Amniotic epithelial cell (primary cell): ENCODE data around the gene TESK1.
A peak's percentile ranks its signal among the peaks of the same experiment; 100 is the strongest.
"Not testable (repeated sequence)": the region's sequence is repeated elsewhere in the genome, so short reads cannot be mapped to it uniquely, and the experiment has no call there.

ENCODE experiments used
- DNase-seq: peaks from one replicate; pipeline ENCODE4 v3.0.0-alpha.2; 2010; ENCODE audit warnings: low read depth

The TESK1 gene

GRCh38 chr9:35579659-35580227 lies 25.3 kb upstream of the TESK1 start:
- DNase-seq: not testable (repeated sequence)

DNA sequence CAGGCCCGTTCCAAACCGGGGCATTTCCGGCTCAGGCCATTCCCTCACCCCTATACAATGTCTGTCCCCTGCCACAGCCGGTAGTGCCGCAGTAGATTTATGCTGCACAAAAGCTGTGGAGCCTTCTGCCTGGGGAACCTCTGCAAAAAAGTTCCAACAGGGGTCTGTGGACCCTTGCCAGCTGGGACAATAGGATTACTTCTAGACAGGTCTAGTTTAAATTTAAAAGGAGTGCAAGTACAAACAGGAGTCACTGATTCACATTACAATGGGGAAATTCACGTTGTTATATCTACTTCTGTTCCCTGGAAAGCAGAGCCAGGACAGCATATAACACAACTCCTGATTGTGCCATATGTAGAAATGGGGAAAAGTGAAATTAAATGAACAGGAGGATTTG lies 21.5 kb upstream of the TESK1 start:
- DNase-seq: not testable (repeated sequence)

GRCh38 chr9:35584681-35585080 lies 20.4 kb upstream of the TESK1 start:
- DNase-seq: not testable (repeated sequence)

- not testable (repeated sequence) for DNase-seq
Measured at GRCh38 chr9:35588506-35588905, 16.6 kb upstream of the TESK1 start.

DNA sequence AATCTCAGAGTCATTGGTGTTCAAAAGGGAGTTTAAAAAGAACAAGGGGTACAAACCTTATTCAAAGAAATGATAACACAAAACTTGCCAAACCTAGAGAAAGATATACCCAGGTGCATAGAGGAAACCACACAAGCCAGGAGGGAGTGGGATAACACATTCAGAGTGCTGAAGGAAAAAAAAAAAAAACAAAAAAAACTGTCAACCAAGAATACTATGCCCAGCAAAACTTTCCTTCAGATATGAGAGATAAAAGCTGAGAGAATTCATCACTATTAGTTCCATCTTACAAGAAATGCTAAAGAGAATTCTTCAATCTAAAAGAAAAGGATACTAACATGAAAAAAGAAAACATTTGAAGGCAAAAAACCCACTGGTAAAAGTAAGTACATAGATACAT lies 11.5 kb upstream of the TESK1 start:
- DNase-seq: no peak

- no peak for DNase-seq
Measured at GRCh38 chr9:35594471-35594870, 10.6 kb upstream of the TESK1 start.

GRCh38 chr9:35596907-35597306 lies 8.2 kb upstream of the TESK1 start:
- DNase-seq: not testable (repeated sequence)

GRCh38 chr9:35598866-35599590 lies 6.0 kb upstream of the TESK1 start:
- no peak for DNase-seq

DNA sequence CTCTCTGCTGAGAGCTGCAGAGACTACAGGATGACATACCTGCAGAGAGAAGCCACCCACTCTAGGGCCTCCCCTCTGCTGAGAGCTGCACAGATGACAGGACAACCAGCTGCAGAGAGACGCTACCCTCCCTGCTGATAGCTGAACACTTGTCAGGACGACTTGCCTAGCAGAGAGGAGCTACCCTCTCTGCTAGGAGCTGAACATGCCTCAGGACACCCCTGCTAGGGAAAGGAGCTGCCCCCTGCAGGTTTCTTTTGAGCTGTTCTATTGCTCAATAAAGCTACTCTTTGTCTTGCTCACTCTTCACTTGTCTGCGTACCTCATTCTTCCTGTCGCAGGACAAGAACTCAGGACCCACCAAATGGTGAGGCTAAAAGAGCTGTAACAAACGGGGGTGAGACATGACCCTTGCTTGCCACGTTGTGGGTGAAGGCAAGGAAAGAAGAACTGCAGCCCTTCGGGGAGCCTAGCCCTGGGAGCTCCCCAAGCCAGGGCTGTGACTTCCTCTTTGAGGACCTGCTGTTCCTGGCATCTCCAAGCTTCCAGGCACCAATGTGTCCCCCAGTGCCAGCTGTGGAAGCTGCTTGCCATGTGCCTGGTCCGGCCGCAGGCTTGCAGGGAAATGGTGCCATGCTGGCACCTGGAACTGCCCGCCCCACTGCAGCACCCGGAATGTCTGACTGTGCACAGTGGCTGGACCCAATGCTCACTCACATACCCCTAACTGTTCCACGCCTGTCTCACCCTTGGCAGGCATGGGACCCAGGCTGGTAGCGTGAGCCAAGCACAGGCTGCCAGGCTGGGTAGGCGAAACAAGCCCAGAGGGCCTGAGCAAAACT lies 5.1 kb upstream of the TESK1 start:
- DNase-seq: no peak

DNA sequence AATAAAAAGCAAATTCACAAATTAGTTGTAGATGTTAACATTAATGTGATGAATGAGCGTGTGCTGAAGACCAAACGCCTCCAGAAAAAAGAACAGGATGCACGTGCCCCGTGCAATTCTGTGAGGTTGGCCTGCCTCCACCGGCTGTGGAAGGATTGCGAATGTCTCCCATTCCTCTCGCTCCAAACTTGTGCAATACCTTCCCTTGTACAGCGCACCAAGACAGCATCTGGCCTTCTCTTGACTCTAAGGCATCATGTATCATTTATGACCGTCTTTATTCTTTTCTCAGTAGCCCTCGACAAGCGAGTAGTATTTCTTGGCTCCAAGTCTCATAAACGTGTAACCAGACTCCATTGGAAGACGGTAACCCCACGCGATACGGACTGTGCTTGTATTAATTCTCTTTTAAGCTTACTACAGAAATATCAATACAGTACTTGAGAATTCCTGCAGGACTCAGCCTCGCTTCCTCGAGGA lies 1.5 kb upstream of the TESK1 start:
- peak; percentile 93 for DNase-seq

- DNase-seq: peak; percentile 99
Measured at GRCh38 chr9:35603986-35604577, 980 bp upstream of the TESK1 start.

GRCh38 chr9:35605351-35606137 lies 482 bp downstream of the TESK1 start:
- no peak for DNase-seq

DNA sequence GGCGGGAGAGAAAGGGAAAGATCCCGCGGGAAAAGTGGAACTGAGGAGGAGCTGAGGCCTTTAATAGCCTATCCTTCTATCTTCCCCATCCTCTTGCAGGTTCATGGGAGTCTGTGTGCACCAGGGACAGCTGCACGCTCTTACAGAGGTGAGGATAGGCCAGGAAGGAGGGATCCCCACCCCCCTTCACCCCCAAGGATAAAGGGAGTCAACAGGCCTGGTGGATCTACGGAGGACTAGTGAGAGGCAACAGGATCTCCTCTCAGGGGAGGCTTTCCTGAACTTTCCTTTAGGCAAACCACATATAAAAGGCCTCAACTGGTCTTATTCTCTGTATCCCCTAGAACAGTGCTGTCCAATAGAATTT lies 1.1 kb downstream of the TESK1 start:
- DNase-seq: no peak

- DNase-seq: no peak
Measured at GRCh38 chr9:35606726-35607125, 1.7 kb downstream of the TESK1 start.

DNA sequence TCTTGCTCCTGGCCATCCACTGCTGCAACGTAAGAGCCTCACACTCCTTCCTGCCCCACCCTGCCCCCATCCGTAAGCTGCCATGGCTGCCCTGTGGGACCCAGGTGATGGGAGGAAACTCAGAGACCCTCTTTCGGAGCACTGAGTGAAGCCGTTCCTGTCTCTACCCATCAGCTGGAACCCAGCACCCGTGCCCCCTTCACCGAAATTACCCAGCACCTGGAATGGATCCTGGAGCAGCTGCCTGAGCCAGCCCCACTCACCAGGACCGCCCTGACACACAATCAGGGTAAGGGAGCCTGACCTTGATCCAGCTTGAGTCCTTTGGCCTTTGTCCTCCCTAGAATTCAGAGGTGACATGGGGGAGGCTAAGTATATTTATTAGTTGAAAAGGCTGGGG lies 3.2 kb downstream of the TESK1 start:
- no peak for DNase-seq

GRCh38 chr9:35609001-35609819 lies 4.1 kb downstream of the TESK1 start:
- no peak for DNase-seq

GRCh38 chr9:35609820-35610163 lies 4.7 kb downstream of the TESK1 start:
- DNase-seq: no peak

DNA sequence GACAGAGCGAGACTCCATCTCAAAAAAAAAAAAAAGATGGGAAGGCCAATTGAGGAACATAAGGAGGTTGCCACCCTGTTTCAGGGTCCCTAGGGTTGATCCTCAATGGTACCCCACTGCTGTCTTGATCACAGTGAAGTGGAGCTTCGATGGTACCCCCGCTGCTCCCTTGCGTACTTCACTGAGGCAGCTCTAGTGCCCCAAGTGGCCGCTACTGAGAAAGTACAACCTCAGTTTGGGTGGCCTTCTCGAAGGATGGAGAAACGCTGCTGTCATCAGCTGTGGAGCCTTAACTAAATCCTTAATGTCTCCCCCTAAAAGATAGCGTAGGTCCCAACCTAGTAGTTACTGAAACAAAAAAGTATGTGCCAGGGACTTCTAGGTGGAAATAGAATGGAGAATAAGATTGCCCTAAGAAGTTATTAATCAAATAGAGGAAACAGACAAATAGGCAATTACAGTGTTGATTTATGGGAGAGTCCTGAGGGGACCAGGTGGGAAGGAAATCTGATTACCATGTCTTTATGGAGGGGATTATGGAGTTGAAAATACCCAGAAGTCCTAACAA lies 6.3 kb downstream of the TESK1 start:
- DNase-seq: peak; percentile 50

- not testable (repeated sequence) for DNase-seq
Measured at GRCh38 chr9:35612066-35612465, 7.0 kb downstream of the TESK1 start.

DNA sequence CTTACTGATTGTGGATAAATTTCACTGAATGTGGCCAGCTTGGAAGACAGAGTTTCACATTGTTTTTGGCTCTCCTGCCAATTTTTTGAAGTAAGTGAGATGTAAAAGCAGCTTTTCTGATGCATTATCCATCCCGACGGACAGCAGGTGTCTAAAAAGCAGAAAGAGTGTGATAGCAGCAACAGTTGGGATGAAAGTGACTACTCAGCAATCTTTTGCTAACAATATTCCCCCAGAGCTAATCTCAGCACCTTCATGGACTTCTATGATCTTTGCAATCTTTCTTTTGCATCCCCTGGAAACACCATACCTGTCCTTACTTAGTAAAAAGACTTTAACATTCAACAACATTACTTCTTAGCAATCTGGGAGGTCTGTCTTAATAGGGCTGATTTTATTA lies 7.8 kb downstream of the TESK1 start:
- DNase-seq: no peak
